ENCODE results near the gene REV3L. TPM values are rescaled to one million over a fixed set of nuclear protein-coding genes. Genes with fewer than 3 reads are reported as not detected.

Gene REV3L
- total and polyA plus RNA-seq, 2 of the 13 experiments (the other 11 are each of a cell fraction or from before 2014, with no cell fraction given): 12.8 to 31.3 TPM

DNA sequence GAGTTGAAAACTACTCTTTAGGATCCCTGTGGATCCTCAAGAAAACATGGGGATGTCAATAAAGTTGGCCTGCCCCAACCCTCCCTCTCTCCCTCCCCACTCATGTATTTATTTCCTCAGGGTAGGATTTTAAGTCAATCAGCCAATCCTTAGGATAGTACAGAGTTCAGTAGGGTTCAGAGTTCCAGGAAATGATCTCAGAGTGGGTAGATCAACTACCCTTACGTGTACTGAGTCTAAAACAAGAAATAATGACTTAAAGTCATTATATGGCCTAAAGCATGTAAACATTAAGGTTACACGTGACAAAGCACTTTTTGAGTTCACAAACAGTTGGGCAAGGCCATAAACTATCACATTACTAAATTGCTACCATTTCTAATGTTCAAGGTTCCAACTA is 47.2 kb upstream of the REV3L start (continued):
- TF ChIP-seq ZMYM4 (CRISPR knock-in tag; IDR thresholded peaks at IDR 0.05) (0 out of 2 replicates have a peak, but pooled peaks have one; percentile 49), FOXA1 (IDR thresholded peaks at IDR 0.05) (no peak), FOXA1 (CRISPR knock-in tag; IDR thresholded peaks at IDR 0.05) (no peak), RARG (CRISPR knock-in tag; IDR thresholded peaks at IDR 0.05; ENCODE audit: low read depth) (no peak), ZNF543 (CRISPR knock-in tag; IDR thresholded peaks at IDR 0.05) (no peak), POLR2G (IDR thresholded peaks at IDR 0.05; ENCODE audit: low read depth, low read length) (no peak), ZNF558 (CRISPR knock-in tag; IDR thresholded peaks at IDR 0.05; ENCODE audit: borderline replicate concordance) (no peak), ZNF530 (CRISPR knock-in tag; IDR thresholded peaks at IDR 0.05; ENCODE audit: low read depth) (no peak), MTF1 (CRISPR knock-in tag; IDR thresholded peaks at IDR 0.05) (no peak), GLI4 (CRISPR knock-in tag; IDR thresholded peaks at IDR 0.05; ENCODE audit: borderline replicate concordance) (no peak), RBM22 (optimal IDR thresholded peaks at IDR 0.05; ENCODE audit: low read length) (no peak), GZF1 (CRISPR knock-in tag; IDR thresholded peaks at IDR 0.05) (no peak), SALL1 (CRISPR knock-in tag; IDR thresholded peaks at IDR 0.05) (no peak), NONO (IDR thresholded peaks at IDR 0.05) (no peak), NONO (CRISPR knock-in tag; conservative IDR thresholded peaks at IDR 0.05) (no peak), ZFP41 (CRISPR knock-in tag; IDR thresholded peaks at IDR 0.05; ENCODE audit: borderline replicate concordance) (no peak), RELA (CRISPR knock-in tag; IDR thresholded peaks at IDR 0.05) (no peak), ZNF432 (CRISPR knock-in tag; IDR thresholded peaks at IDR 0.05; ENCODE audit: borderline replicate concordance) (no peak), ATAD3A (CRISPR knock-in tag; IDR thresholded peaks at IDR 0.05) (no peak), ZFP36L1 (CRISPR knock-in tag; IDR thresholded peaks at IDR 0.05) (no peak), MTF2 (CRISPR knock-in tag; IDR thresholded peaks at IDR 0.05; ENCODE audit: borderline replicate concordance) (no peak), FOXP1 (IDR thresholded peaks at IDR 0.05) (no peak), FOXP1 (CRISPR knock-in tag; IDR thresholded peaks at IDR 0.05) (0 out of 2 replicates have a peak, but pooled peaks have one; percentile 18), ZNF589 (CRISPR knock-in tag; conservative IDR thresholded peaks at IDR 0.05) (no peak), HNRNPUL1 (IDR thresholded peaks at IDR 0.05; ENCODE audit: low read depth, low read length) (no peak), ZFAT (CRISPR knock-in tag; conservative IDR thresholded peaks at IDR 0.05) (no peak)
- TF ChIP-seq, protein P1, sequence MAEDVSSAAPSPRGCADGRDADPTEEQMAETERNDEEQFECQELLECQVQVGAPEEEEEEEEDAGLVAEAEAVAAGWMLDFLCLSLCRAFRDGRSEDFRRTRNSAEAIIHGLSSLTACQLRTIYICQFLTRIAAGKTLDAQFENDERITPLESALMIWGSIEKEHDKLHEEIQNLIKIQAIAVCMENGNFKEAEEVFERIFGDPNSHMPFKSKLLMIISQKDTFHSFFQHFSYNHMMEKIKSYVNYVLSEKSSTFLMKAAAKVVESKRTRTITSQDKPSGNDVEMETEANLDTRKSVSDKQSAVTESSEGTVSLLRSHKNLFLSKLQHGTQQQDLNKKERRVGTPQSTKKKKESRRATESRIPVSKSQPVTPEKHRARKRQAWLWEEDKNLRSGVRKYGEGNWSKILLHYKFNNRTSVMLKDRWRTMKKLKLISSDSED (CRISPR knock-in tag; IDR thresholded peaks at IDR 0.05): no peak
- TF ChIP-seq, protein P2, sequence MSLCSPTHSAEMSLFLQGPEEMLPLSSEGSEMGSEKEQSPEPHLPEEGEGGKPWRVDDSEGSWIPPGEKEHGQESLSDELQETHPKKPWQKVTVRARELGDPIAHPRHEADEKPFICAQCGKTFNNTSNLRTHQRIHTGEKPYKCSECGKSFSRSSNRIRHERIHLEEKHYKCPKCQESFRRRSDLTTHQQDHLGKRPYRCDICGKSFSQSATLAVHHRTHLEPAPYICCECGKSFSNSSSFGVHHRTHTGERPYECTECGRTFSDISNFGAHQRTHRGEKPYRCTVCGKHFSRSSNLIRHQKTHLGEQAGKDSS (CRISPR knock-in tag; IDR thresholded peaks at IDR 0.05; ENCODE audit: borderline replicate concordance, low read depth): no peak
- TF ChIP-seq, protein P3, sequence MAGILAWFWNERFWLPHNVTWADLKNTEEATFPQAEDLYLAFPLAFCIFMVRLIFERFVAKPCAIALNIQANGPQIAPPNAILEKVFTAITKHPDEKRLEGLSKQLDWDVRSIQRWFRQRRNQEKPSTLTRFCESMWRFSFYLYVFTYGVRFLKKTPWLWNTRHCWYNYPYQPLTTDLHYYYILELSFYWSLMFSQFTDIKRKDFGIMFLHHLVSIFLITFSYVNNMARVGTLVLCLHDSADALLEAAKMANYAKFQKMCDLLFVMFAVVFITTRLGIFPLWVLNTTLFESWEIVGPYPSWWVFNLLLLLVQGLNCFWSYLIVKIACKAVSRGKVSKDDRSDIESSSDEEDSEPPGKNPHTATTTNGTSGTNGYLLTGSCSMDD (CRISPR knock-in tag; IDR thresholded peaks at IDR 0.05): no peak
- TF ChIP-seq, protein P4, sequence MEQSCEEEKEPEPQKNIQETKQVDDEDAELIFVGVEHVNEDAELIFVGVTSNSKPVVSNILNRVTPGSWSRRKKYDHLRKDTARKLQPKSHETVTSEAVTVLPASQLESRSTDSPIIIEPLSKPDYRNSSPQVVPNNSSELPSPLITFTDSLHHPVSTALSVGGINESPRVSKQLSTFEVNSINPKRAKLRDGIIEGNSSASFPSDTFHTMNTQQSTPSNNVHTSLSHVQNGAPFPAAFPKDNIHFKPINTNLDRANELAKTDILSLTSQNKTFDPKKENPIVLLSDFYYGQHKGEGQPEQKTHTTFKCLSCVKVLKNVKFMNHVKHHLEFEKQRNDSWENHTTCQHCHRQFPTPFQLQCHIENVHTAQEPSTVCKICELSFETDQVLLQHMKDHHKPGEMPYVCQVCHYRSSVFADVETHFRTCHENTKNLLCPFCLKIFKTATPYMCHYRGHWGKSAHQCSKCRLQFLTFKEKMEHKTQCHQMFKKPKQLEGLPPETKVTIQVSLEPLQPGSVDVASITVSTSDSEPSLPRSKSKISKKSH (CRISPR knock-in tag; IDR thresholded peaks at IDR 0.05; ENCODE audit: borderline replicate concordance): no peak

Measured in HepG2 (cell line).